Measurements from ENCODE around the gene WDR33. TPM values are rescaled to one million over a fixed set of nuclear protein-coding genes. Genes with fewer than 3 reads are reported as not detected.

Gene WDR33
- total RNA-seq, 4 donors from 2014 or later, result 42.3 to 46.5 (median 45.1) TPM

GRCh38 chr2:127672341-127673224 is 138.4 kb downstream of the WDR33 start:
- H3K27ac ChIP-seq, result peak overlapping the region in 3 of 4 donors; percentile 90
- H3K4me3 ChIP-seq, result peak overlapping the region in 2 of 4 donors; percentile 73 to 80
- WGBS, 2 donors, result 58 to 67% methylated on average over 19 to 20 of the region's 20 CpGs

GRCh38 chr2:127671557-127672302 is 139.2 kb downstream of the WDR33 start:
- H3K27ac ChIP-seq, result peak overlapping the region in 3 of 4 donors; percentile 90
- H3K4me1 ChIP-seq, result peaks cover 0 to 44% (median 9%) of the 10 kb centered on the region in 4 donors
- peaks cover 0 to 7% (median 0%) of the 10 kb centered on the region in 4 donors for H3K9me3 ChIP-seq
- TF ChIP-seq EP300 (IDR thresholded peaks at IDR 0.05) (peak in 1 of 2 donors; percentile 6), CTCF (IDR thresholded peaks at IDR 0.05) (no peak)
- H3K36me3 ChIP-seq, result no peaks in the 10 kb centered on the region
- no peaks in the 10 kb centered on the region for H3K27me3 ChIP-seq
- WGBS, 2 donors, result 75 to 76% methylated on average over 10 to 14 of the region's 14 CpGs
- no peak for DNase-seq (ENCODE audit: low spot score in 2 of 2)
- peak overlapping the region in 1 of 4 donors; percentile 80 for H3K4me3 ChIP-seq

More at GRCh38 chr2:127672341-127673224, 138.4 kb downstream of the WDR33 start:
- H3K9me3 ChIP-seq, result peaks cover 0 to 7% (median 0%) of the 10 kb centered on the region in 4 donors
- H3K36me3 ChIP-seq, result no peaks in the 10 kb centered on the region
- TF ChIP-seq EP300 (IDR thresholded peaks at IDR 0.05) (peak in 1 of 2 donors; percentile 49), CTCF (IDR thresholded peaks at IDR 0.05) (no peak)
- no peaks in the 10 kb centered on the region for H3K27me3 ChIP-seq
- no peak for DNase-seq (ENCODE audit: low spot score in 2 of 2)
- peaks cover 0 to 47% (median 9%) of the 10 kb centered on the region in 4 donors for H3K4me1 ChIP-seq

GRCh38 chr2:127670957-127671290 is 140.0 kb downstream of the WDR33 start:
- no peaks in the 10 kb centered on the region for H3K27me3 ChIP-seq
- no peak for DNase-seq (ENCODE audit: low spot score in 2 of 2)
- no peaks in the 10 kb centered on the region for H3K36me3 ChIP-seq
- TF ChIP-seq CTCF (IDR thresholded peaks at IDR 0.05), result no peak
- peaks cover 0 to 37% (median 6%) of the 10 kb centered on the region in 4 donors for H3K4me1 ChIP-seq
- WGBS, 2 donors, result 77 to 90% methylated on average over 5 of the region's 5 CpGs
- H3K9me3 ChIP-seq, result peaks cover 0 to 7% (median 0%) of the 10 kb centered on the region in 4 donors
- H3K27ac ChIP-seq, result peak overlapping the region in 1 of 4 donors; percentile 90
- no peak overlapping the region for H3K4me3 ChIP-seq

GRCh38 chr2:127670055-127670956 is 140.7 kb downstream of the WDR33 start:
- TF ChIP-seq EP300 (IDR thresholded peaks at IDR 0.05), result no peak
- no peak for TF ChIP-seq POLR2A (IDR thresholded peaks at IDR 0.05)
- DNase-seq (ENCODE audit: low spot score in 2 of 2), result no peak
- no peaks in the 10 kb centered on the region for H3K36me3 ChIP-seq
- peaks cover 0 to 37% (median 4%) of the 10 kb centered on the region in 4 donors for H3K4me1 ChIP-seq
- no peaks in the 10 kb centered on the region for H3K27me3 ChIP-seq
- H3K27ac ChIP-seq, result peak overlapping the region in 1 of 4 donors; percentile 90
- peaks cover 0 to 7% (median 0%) of the 10 kb centered on the region in 4 donors for H3K9me3 ChIP-seq
- whole genome bisulfite sequencing, 2 donors, result 74 to 79% methylated on average over 10 of the region's 10 CpGs
- H3K4me3 ChIP-seq, result no peak overlapping the region

GRCh38 chr2:127669056-127669455 is 141.9 kb downstream of the WDR33 start:
- Histone ChIP-seq H3K4me1 (peaks cover 0 to 38% (median 10%) of the 10 kb centered on the region in 4 donors), H3K27me3 (no peaks in the 10 kb centered on the region), H3K36me3 (no peaks in the 10 kb centered on the region), H3K9me3 (peaks cover 0 to 7% (median 0%) of the 10 kb centered on the region in 4 donors), H3K27ac (no peak overlapping the region), H3K4me3 (no peak overlapping the region)
- TF ChIP-seq CTCF (IDR thresholded peaks at IDR 0.05) (no peak), POLR2A (IDR thresholded peaks at IDR 0.05) (no peak), EP300 (IDR thresholded peaks at IDR 0.05) (no peak)
- DNase-seq (ENCODE audit: low spot score in 2 of 2), result no peak
- WGBS, 2 donors, result 85 to 91% methylated on average over 7 of the region's 7 CpGs

Data from tibial nerve (tissue), 4 donors.